HG03342 (cell line): Measurements from ENCODE around the gene SIGLEC7.
"Not testable (repeated sequence)": the region's sequence is repeated elsewhere in the genome, so short reads cannot be mapped to it uniquely, and the experiment has no call there.

Experiments used
- ATAC-seq: cut with Tn5 transposase; IDR thresholded peaks from one replicate; pipeline ENCODE4 v1.9.1; 2021; ENCODE audit warnings: mild to moderate bottlenecking, moderate library complexity; ENCODE audit not compliant: unreplicated experiment

The SIGLEC7 gene

DNA sequence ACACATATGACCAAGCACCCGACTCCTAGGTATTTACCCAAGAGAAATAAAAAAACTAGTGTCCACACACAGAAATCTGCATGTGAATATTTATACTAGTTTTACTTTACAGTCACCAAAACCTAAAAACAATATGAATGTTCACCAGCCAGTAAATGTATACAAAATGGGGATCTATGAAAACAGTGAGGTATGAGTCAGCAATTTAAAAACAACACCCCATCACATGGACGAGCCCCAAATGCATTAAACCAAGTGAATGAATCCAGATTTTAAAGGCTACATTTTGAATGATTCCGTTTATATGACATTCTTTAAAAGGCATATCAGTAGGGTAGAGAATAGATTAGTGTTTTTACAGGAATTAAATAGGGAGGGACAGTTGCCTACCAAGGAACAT lies 22.1 kb downstream of the SIGLEC7 start:
- ATAC-seq: no peak

DNA sequence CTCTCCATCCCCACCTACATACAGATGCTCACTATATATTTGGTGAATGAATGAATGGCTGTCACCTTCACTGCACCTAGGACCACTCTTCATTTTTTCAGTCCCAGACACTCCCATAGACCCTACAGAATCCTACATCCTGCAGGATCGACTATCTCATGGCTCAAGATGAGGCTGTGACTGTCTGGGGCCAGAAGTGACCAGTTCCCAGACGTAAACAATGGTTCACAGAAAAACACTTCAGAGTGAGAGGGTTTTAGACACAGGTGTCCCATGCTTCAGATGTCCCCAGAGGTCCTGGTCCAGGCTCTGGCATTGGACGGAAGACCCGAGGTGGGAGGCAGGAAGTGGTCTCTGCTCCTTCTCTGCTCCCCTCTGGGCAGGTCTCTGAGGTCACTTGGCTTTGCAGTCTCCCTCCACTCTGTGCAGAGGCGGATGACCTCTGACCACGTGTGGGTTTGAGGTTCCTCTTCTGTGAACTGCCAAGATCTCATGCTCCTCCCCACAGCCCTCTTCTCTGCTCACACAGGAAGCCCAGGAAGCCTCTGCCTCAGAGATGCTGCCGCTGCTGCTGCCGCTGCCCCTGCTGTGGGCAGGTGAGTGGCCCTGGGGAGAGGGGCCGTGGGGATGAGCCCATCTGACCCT lies 24.9 kb downstream of the SIGLEC7 start:
- no peak for ATAC-seq

DNA sequence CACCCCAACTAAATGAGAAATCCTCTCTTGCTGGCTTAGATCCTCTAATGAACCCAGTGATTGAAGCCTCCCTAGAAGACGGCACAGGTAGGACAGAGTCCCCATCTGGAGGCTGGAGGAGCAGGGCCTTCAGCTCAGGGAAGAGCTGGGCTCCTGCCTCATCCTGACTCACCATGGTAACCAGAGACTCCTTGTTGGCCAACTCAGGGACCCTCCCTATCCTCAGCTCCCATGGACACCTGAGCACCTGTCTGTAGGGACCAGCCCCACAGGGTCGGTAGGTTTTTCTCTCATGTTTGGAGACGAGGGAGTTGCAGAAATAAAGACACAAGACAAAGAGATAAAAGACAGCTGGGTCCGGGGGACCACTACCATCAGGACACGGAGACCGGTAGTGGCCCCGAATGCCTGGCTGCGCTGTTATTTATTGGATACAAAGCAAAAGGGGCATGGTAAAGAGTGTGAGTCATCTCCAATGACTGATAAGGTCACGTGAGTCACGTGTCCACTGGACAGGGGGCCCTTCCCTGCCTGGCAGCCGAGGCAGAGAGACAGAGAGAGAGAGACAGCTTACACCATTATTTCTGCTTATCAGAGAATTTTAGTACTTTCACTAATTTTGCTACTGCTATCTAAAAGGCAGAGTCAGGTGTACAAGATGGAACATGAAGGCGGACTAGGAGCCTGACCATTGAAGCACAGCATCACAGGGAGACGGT lies 26.6 kb downstream of the SIGLEC7 start:
- ATAC-seq: no peak

DNA sequence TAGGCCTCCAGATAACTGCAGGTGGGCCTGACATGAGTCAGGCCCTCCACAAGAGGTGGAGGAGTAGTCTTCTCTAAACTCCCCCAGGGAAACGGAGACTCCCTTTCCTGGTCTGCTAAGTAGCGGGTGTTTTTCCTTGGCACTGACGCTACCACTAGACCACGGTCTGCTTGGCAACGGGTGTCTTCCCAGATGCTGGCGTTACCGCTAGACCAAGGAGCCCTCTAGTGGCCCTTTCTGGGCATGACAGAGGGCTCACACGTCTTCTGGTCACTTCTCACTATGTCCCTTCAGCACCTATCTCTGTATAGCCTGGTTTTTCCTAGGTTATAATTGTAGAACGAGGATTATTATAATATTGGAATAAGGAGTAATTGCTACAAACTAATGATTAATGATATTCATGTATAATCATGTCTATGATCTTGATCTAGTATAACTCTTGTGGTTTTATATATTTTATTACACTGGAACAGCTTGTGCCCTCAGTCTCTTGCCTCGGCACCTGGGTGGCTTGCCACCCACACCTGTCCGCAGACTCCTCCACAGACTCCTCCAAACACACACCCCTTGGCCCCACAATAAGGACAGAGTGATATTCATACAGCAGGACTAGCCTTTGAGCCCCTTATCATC lies 27.3 kb downstream of the SIGLEC7 start:
- not testable (repeated sequence) for ATAC-seq

DNA sequence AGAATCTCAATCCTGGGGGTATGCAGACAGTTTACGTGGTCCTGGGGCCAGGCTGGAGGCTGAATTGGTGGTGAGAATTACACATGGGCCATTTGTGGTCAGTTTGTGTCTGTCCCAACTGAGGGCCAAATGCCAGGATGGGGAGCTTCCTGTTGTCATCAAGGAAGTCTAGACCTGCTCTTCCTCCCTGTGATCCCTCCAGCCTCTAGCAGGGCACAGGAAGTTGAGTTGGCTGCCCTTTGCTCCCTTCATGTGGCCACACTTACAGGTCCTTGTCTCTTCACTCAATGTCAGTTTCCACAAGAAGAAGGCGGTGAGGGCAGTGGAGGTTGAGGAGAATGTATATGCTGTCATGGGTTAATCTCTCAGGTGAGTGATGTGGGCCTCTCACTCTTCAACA lies 30.1 kb downstream of the SIGLEC7 start:
- ATAC-seq: no peak

DNA sequence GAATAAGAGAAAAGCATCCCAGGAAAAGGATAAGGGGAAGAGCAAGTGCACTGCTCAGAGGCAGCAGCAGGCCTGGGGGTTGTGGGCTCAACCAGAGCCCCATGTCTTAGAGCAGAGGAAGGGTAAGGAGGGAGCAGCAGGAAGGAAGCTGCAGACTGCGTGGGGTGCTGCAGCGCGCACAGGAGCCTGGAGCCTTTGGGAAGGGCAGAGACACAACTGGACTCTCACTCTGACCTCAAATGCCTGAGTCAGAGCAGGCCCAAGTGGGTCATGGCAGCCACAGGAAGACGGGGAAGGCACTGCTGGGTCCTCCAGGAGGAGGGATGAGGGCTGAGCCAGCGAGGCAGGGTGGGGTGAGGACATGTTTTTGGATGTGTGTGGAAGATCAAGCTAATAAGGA lies 31.6 kb downstream of the SIGLEC7 start:
- ATAC-seq: no peak

DNA sequence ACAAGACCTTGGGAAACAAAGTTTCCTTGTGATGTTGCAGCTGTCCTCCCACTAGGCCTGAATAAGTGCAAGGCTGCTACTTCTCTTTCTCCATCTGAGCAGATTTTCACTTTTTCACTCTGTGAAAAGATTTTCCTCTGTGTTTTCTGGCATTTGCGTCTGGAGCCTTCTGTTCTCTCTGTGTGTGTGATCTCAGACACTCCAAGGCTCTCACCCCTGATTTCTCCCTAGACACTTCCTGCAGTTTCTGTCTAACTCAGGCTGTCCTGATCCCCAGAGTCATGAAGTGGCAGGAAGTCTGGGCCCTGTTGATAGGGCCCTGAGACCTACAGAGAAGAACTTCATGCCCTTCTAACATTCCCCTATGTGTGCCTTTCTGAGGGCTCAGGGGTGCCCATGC lies 37.2 kb downstream of the SIGLEC7 start:
- no peak for ATAC-seq

DNA sequence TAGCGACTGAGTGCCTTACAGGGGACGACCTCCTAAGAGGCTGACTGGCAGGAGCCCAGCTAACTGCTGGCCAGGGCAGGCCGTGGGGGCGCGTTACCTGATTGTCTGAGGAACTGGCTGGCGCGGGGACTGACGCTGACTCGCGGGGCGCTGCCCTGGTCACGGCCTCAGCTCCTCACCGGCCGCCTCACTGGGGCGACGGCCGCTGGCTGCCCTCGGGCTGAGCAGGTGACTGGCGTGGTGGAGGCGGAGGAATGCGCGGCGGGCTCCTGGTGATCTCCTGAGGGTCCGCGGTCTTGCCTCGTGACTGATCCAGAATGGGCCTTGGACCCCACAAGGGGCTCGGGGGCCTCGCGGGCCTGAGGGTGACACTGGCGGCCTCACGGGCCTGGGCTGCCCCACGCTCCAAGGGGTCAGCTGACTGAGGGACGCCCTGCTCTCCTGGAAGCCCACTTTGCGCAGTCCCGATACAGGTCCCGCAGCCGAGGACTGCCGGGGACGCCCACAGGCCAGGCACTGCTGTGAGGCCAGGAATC lies 39.3 kb downstream of the SIGLEC7 start:
- ATAC-seq: no peak

DNA sequence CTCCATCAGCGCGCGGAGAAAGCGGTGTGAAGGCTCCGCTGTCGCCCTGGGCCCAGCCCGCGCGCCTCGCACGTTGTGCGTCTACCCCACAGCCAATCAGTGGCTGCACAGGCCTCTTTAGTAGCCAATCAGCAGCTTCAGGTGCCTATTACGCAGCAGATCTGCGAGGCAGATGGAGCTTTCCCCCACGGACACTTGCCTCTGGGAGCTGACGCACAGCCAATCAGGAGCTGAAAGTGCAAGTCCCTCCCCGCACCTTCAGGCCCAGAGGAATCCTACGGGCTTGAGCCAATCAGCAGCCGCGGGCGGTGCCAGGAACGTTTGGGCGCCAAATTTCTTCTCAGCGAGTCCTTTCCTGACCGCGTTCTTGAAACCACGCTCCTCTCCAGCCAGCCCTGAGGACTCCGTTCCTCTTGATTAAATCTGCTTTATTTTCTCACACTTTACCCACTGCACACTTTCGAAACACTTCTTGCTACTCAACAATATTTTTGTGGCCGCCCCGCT lies 39.9 kb downstream of the SIGLEC7 start:
- no peak for ATAC-seq

DNA sequence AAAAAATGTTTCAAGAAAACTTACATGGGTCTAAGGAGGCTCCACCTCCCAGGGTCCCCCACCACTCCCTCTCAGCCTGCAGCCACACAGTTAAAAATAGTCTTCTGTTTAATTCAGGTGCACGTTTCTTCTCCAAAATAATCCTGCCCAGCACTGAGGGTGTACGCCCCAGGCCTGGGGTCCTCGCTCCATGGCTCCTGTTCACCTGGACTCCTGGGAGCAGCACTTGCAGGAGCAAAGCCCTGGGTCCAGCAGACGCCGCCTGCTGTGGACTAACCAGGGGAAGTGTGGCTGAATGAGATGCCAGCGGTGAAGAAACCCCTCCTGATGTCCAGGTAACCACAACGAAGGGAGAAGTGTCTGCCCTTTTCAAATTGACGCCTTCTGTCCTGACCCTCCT lies 41.5 kb downstream of the SIGLEC7 start:
- no peak for ATAC-seq

DNA sequence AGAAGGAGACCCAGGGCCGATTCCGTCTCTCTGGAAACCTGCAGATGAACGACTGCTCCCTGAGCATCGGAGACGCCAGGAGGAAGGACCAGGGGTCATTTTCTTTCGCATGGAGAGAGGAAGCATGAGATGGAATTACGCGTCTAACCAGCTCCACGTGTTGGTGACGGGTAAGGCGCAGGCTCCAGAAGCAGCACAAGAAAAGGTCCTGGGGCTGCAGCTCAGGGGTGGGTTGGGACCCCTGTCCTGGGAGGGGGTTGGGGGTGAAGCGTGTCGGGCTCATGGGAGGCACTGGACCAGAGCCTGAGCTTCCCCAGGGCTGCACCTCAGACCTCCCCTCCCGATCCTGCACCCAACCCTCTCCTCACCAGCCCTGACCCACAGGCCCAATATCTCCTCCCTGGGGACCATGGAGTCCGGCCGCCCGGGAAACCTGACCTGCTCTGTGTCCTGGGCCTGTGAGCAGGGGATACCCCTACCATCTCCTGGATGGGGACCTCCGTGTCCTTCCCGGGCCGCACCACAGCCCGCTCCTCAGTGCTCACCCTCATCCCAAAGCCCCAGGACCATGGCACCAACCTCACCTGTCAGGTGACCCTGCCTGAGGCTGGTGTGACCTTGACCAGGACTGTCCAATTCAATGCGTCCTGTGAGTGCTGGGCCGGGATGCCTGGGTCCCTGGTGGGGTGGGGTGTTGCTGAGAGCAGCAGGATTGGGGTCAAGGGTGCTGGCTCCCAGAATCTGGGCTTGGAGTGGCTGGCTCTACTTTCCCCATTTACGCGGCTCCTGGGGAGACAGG lies 43.2 kb downstream of the SIGLEC7 start:
- ATAC-seq: no peak

DNA sequence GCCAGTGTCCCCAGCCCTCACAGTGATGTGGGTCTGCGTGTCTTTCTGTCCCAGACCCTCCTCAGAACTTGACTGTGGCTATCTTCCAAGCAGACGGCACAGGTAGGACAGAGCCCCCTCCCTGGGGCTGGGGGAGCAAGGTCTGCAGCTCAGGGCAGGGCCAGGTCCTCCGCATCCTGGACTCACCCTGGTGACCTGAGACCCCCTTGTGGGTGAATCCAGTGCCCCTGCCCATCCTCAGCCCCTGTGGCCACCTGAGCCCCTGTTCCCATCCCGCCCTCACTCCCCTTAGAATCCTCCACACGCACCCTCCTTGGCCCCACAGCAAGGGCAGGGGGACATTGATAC lies 43.7 kb downstream of the SIGLEC7 start:
- ATAC-seq: no peak

DNA sequence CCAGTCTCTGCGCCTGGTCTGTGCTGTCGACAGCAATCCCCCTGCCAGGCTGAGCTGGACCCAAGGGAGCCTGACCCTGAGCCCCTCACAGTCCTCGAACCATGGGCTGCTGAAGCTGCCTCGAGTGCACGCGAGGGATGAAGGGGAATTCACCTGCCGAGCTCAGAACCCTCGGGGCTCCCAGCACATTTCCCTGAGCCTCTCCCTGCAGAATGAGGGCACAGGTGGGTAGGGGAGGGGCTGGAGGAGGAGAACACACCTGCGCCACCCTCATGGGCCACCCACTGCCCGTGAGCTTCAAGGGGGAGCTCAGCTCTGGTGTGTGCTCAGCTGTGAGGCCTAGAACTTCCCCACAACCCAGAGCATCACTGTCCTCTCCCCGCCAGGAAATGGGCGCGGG lies 44.2 kb downstream of the SIGLEC7 start:
- ATAC-seq: no peak

DNA sequence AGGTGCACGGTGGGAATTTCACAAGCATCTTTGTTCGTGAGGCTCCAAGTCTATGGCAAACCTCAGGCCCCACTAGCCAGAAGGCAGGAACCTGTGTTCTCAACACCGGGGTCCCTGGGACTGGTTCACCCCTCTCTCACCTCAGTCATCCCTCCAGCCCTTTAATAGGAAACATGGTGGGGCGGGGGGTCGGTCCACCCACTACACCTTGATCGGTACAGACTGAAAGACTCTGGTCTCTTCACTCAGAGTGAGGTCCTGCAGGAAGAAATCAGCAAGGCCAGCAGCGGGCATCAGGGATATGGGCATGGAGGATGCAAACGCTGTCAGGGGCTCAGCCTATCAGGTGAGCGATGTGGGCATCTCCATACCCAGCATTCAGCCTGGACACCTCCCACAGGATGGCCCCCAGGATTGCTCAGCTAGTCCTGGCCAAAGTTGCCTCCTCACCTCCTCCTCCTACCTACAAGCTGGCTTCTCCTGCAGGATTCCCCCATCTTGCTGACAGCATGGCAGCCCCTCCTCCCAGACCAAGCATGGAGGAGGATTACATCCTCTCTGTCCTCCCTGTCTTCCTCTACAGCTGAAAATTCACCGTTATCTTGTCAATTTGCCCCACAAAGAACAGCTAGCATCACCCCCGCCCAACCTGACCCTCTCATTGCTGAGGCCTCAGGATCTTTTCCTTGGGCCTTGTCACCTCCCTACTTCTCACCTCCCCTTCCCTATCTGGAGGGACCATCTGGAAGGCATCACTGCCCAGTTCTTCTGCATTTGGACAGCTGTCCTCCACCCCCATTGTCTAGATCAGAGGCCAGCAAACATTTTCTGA lies 45.5 kb downstream of the SIGLEC7 start:
- ATAC-seq: no peak

DNA sequence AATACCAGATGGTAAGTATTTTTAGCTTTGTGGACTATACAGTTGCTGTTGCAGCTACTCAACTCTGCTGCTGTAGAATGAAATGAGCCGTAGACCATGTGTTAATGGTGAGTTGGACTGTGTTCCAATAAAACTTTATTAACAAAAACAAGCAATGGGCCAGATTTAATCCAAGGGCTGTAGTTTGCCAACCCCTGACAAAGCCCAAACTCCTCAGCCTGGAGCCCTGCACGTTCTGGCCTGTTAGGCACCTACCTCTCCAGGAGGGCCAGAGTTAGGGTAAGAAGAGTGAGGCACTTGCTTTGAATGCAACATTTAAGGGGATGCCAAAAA lies 46.1 kb downstream of the SIGLEC7 start:
- ATAC-seq: no peak

DNA sequence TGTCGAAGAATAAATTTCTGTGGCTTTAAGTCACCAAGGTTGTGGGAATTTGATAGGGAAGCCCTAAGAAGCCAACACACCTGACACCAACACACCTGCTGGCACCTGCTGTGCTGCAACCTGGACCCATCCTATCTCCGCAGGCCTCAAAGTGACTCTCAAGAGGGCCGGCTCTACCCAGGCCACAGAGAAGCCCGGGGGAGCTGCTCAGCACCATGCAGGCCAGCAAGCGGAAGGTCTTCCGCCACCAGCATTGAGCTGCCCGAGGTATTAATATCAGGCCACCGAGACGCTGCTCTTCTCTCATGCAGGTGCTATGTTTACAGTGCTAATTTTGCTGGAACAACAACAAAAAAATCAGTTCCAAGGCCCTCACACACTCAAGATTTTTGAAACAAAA lies 50.6 kb downstream of the SIGLEC7 start:
- no peak for ATAC-seq

DNA sequence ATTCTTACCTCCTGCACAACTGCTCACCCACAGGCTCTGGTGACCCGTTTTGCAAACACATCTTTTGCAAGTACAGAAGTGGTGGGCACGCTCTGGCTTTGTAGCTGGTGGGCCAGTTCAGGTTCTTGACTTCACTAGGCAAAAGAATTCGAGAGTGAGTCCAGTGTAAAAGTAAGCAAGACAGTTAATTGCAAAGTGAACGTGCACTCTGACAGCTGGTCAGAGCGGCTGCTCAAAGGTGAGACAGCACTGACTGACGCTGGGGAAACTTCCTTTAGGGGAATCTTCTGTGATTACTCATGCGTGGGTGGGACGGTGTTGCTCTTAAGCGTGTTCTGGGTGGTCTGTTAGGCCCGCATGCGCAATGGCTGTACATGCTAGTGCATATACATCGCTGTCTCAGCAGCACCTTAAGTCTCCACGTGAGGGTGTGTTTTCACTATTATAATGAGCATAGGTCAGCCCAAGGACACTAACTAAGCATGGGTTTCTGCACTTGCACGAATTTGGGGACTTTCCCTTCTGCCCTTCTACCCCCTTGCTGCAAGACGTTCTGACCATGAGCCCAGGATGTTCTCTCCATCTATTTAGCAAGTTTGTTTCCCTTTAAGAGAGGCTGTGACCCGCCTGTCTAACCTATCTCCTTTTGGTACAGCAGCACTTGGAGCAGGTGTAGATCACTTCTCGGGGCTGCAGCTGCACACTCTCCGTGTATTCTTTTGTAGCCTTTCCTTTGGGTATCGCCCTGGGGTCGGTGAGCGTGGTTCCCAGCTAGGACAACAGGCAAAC lies 52.6 kb downstream of the SIGLEC7 start:
- ATAC-seq: no peak

DNA sequence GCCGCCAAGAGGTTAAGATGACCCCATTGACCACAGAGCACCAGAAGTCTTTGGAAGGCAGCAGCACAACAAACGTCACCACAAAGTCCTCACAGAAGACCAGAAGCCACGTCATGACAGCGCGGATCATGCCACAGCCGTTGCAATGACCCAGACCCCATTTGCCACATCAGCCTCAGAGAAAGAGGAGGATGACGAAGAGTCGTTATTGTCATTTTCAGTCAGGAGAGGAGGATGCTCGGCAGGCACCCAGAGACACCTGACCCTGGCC lies 53.1 kb downstream of the SIGLEC7 start:
- ATAC-seq: no peak

DNA sequence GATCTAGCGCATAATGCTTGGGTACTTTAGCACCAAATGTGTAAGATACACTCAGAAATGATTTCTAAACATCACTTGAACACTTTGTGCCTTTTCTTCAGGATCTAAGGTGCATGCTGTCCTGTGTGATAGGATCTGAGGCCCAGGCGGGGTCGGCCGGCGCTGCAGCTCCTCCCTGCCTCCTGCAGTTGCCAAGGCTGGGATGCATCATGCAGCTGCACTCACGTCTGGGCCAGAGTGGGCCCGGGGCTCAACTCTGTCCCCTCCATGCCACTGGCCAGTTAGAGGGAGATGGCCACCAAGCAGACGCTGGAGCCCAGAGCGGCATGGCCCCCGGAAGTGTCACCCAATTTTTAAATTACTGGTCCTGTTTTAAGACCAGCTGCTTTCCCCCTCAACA lies 53.5 kb downstream of the SIGLEC7 start:
- no peak for ATAC-seq

DNA sequence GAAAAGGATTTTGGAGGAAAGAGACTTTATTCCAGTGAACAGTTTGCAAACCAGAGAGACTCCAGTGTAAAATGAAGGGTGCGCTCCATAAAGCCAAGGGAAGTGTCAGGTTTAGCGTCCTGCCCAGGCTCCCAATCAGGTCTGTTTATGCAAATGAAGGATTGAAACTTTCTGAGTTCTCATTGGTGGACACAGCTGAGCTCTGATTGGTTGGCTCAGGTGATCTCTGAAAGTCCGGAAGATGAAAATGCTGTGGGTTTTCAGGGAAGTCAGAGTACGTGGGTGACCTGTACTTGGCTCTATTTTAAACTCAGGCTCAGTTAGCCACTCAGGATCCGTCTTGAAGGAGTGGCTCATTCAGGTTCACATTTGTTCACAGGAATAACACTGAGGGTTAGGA lies 54.1 kb downstream of the SIGLEC7 start:
- no peak for ATAC-seq
